Esophagus muscularis mucosa (tissue), 4 donors: ENCODE data around the gene PGLYRP3. TPM values are rescaled to one million over a fixed set of nuclear protein-coding genes. Genes with fewer than 3 reads are reported as not detected.
"Not testable (repeated sequence)": the region's sequence is repeated elsewhere in the genome, so short reads cannot be mapped to it uniquely, and the experiment has no call there.

Experiments
- DNase-seq: peaks from one replicate; pipeline ENCODE4 v3.0.0-alpha.2; 2017; ENCODE audit errors: extremely low spot score
- H3K27ac ChIP-seq, 4 donors: fragments of 200-600 bp; sonication (generic); replicated peaks in 1 of 4; 1 replicate in 3 of 4; 2 replicates in 1 of 4; pipeline ENCODE4 v1.5.1; 2016 to 2019; ENCODE audit warnings: mild to moderate bottlenecking in 1 of 4
- H3K27me3 ChIP-seq, 4 donors: fragments of 200-600 bp; sonication (generic); one replicate each; pipeline versions ENCODE4 v1.5.1 to v1.6.0; 2016 to 2019
- H3K36me3 ChIP-seq, 4 donors: fragments of 200-600 bp; sonication (generic); one replicate each; pipeline ENCODE4 v1.5.1; 2016 to 2019
- H3K4me1 ChIP-seq, 4 donors: fragments of 200-600 bp; sonication (generic); one replicate each; pipeline ENCODE4 v1.5.1; 2016 to 2019
- H3K4me3 ChIP-seq, 4 donors: fragments of 200-600 bp; sonication (generic); 1 replicate in 2 of 4; 2 replicates in 2 of 4; pipeline ENCODE4 v1.5.1; 2016 to 2019; ENCODE audit warnings: mild to moderate bottlenecking in 4 of 4, moderate library complexity in 1 of 4
- H3K9me3 ChIP-seq, 4 donors: fragments of 200-600 bp; sonication (generic); 1 replicate in 3 of 4; 2 replicates in 1 of 4; pipeline ENCODE4 v1.5.1; 2016 to 2019
- EP300 ChIP-seq: sonication (generic); formaldehyde crosslinking; IDR thresholded peaks from one replicate; pipeline ENCODE4 v1.6.1; 2017; ENCODE audit warnings: antibody characterized with exemption
- POLR2A ChIP-seq: fragments of 450-650 bp; IDR thresholded peaks from one replicate; pipeline ENCODE4 v1.6.1; 2017; ENCODE audit warnings: antibody characterized with exemption, moderate library complexity, mild to moderate bottlenecking, low read depth
- POLR2AphosphoS5 ChIP-seq, 2 donors: sonication (generic); formaldehyde crosslinking; IDR thresholded peaks; one replicate each; pipeline ENCODE4 v1.6.1; 2017; ENCODE audit warnings: antibody characterized with exemption in 2 of 2
- WGBS: methylation state at CpG from one replicate; pipeline ENCODE4 v1.1.5; 2018; 5-methylcytosine and 5-hydroxymethylcytosine counted together
- intact Hi-C: fragments of 100-400 bp; cut with DNase I; formaldehyde crosslinking; loops from one replicate; pipeline ENCODE4 v1.15.1; 2023
- total RNA-seq, 4 donors: library from RNA; depleted of rRNA; stranded (reverse); fragments of >200 nt; gene quantifications; one replicate each; pipeline versions ENCODE4 v1.1.0 to v1.2.1, GENCODE V29; 2016
- TF ChIP-seq, protein P1 (sequence below), 3 experiments: fragments of 200-600 bp in 2 of 3; fragments of 450-650 bp in 1 of 3; sonication (generic) in 2 of 3; IDR thresholded peaks; one replicate each; pipeline ENCODE4 v1.5.1; 2017 to 2019; ENCODE audit warnings: antibody characterized with exemption in 3 of 3, mild to moderate bottlenecking in 2 of 3, moderate library complexity in 1 of 3

Gene PGLYRP3
- total RNA-seq, 4 donors from 2014 or later: not detected

- TF ChIP-seq POLR2A (no peak), EP300 (no peak), POLR2AphosphoS5 (IDR thresholded peaks at IDR 0.05) (no peak)
- TF ChIP-seq, protein P1, sequence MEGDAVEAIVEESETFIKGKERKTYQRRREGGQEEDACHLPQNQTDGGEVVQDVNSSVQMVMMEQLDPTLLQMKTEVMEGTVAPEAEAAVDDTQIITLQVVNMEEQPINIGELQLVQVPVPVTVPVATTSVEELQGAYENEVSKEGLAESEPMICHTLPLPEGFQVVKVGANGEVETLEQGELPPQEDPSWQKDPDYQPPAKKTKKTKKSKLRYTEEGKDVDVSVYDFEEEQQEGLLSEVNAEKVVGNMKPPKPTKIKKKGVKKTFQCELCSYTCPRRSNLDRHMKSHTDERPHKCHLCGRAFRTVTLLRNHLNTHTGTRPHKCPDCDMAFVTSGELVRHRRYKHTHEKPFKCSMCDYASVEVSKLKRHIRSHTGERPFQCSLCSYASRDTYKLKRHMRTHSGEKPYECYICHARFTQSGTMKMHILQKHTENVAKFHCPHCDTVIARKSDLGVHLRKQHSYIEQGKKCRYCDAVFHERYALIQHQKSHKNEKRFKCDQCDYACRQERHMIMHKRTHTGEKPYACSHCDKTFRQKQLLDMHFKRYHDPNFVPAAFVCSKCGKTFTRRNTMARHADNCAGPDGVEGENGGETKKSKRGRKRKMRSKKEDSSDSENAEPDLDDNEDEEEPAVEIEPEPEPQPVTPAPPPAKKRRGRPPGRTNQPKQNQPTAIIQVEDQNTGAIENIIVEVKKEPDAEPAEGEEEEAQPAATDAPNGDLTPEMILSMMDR (IDR thresholded peaks at IDR 0.05): no peak
- DNase-seq: no peak
- peaks cover 0 to 30% (median 25%) of the 10 kb centered on the region in 4 donors for H3K9me3 ChIP-seq
- intact Hi-C loops: no loop called here
- no peaks in the 10 kb centered on the region for H3K4me1 ChIP-seq
- 40% methylated on average over 1 of the region's 1 CpG for WGBS
- H3K27ac ChIP-seq: no peak overlapping the region
- H3K27me3 ChIP-seq: peaks cover 0 to 15% (median 0%) of the 10 kb centered on the region in 4 donors
- H3K36me3 ChIP-seq: no peaks in the 10 kb centered on the region
- H3K4me3 ChIP-seq: no peak overlapping the region
Measured at GRCh38 chr1:153322568-153322967, 9.8 kb upstream of the PGLYRP3 start.

GRCh38 chr1:153318145-153318544 lies 5.4 kb upstream of the PGLYRP3 start:
- 87% methylated on average over 7 of the region's 7 CpGs for WGBS
- H3K27ac ChIP-seq, H3K4me1 ChIP-seq, H3K36me3 ChIP-seq, intact Hi-C loops, H3K4me3 ChIP-seq, DNase-seq: not testable (repeated sequence)
- Histone ChIP-seq H3K9me3 (peaks cover 0 to 17% (median 7%) of the 10 kb centered on the region in 4 donors), H3K27me3 (peaks cover 0 to 15% (median 0%) of the 10 kb centered on the region in 4 donors)

DNA sequence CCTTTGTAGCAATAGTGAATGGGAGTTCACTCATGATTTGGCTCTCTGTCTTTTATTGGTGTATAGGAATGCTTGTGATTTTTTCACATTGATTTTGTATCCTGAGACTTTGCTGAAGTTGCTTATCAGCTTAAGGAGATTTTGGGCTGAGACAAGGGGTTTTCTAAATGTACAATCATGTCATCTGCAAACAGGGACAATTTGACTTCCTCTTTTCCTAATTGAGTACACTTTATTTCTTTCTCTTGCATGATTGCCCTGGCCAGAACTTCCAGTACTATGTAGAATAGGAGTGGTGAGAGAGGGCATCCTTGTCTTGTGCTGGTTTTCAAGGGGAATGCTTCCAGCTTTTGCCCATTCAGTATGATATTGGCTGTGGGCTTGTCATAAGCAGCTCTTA lies 3.3 kb upstream of the PGLYRP3 start:
- peaks cover 0 to 21% (median 0%) of the 10 kb centered on the region in 4 donors for H3K27me3 ChIP-seq
- H3K36me3 ChIP-seq, DNase-seq, H3K27ac ChIP-seq, H3K9me3 ChIP-seq, H3K4me3 ChIP-seq, H3K4me1 ChIP-seq, intact Hi-C loops: not testable (repeated sequence)

DNA sequence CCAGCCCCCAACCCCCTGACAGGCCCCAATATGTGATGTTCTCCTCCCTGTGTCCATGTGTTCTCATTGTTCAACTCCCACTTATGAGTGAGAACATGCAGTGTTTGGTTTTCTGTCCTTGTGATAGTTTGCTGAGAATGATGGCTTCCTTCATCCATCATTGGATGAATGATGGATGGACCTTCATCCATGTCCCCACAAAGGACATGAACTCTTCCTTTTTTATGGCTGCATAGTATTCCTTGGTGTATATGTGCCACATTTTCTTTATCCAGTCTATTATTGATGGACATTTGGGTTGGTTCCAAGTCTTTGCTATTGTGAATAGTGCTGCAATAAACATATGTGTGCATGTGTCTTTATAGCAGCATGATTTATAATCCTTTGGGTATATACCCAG lies 1.6 kb upstream of the PGLYRP3 start:
- H3K27ac ChIP-seq, intact Hi-C loops, H3K4me1 ChIP-seq, H3K4me3 ChIP-seq, H3K27me3 ChIP-seq, H3K9me3 ChIP-seq, DNase-seq, H3K36me3 ChIP-seq: not testable (repeated sequence)

DNA sequence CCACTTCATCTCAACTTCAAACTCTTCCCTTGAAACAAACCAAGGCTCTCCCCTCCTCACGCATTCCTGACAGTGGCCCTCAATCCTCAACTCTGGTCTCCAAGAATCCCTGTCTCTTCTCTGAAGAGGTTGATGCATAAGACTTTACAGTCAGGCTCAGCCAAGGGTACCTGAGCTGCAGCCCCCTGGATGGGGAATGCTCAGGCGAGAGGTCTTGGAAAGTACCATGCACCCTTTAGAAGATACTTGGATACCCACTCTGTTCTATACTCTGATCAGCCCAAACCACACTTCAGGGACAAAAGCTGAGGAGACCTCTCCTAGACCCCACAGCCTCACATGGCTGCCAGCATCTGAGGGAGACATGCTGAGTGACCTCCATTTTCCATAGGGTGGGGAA lies 536 bp upstream of the PGLYRP3 start:
- Histone ChIP-seq H3K36me3 (no peaks in the 10 kb centered on the region), H3K9me3 (peaks cover 0 to 3% (median 0%) of the 10 kb centered on the region in 4 donors), H3K27ac (no peak overlapping the region), H3K4me3 (no peak overlapping the region), H3K27me3 (peaks cover 0 to 11% (median 0%) of the 10 kb centered on the region in 4 donors), H3K4me1 (no peaks in the 10 kb centered on the region)
- 90% methylated on average over 2 of the region's 2 CpGs for WGBS
- TF ChIP-seq, protein P1 (IDR thresholded peaks at IDR 0.05): no peak
- no peak for TF ChIP-seq EP300
- no peak for TF ChIP-seq POLR2AphosphoS5 (IDR thresholded peaks at IDR 0.05)
- no peak for TF ChIP-seq POLR2A
- intact Hi-C loops: no loop called here
- DNase-seq: peak; percentile 86

DNA sequence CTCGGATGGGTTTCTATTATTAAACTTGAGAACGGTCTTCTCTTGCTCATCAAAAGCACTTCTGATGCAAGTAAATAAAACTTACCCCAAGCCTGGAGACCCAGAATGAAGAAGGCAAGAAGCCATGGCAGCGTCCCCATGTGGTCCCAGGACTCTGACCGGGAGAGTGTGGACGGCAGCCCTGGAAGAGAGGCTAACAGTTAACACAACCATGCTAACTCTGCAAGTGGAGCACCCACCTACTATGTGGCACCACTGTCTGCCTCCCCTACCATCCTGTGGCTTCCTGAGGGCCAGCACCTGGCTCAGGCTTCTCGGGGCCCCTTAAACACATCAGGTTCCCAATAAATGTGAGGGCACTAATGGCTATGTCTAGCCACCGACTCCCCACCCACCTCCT lies 2.2 kb downstream of the PGLYRP3 start:
- 68% methylated on average over 7 of the region's 7 CpGs for WGBS
- Histone ChIP-seq H3K27ac (no peak overlapping the region), H3K27me3 (peaks cover 0 to 29% (median 0%) of the 10 kb centered on the region in 4 donors), H3K4me1 (no peaks in the 10 kb centered on the region), H3K9me3 (peaks cover 0 to 3% (median 0%) of the 10 kb centered on the region in 4 donors), H3K36me3 (no peaks in the 10 kb centered on the region), H3K4me3 (no peak overlapping the region)
- DNase-seq: peak; percentile 78
- TF ChIP-seq POLR2A (no peak), POLR2AphosphoS5 (IDR thresholded peaks at IDR 0.05) (no peak), EP300 (no peak)
- TF ChIP-seq, protein P1 (IDR thresholded peaks at IDR 0.05): no peak
- intact Hi-C loops: no loop called here
